MCF 10A (cell line): ENCODE data around the gene PACRG. TPM values are rescaled to one million over a fixed set of nuclear protein-coding genes. Genes with fewer than 3 reads are reported as not detected.

Experiments used
- BruUV-seq: library from RNA; stranded (reverse); fragments of 400-500 nt; replicated peaks from 2 replicates; lab custom pipeline; 2021; lab: Mats Ljungman, UMichigan
- CTCF ChIA-PET: fragments of 300-600 bp; sonication (Branson Sonifier 250); formaldehyde crosslinking; extraction: SDS; loops from one replicate; lab custom pipeline; 2021; ENCODE audit warnings: antibody characterized with exemption, inconsistent platforms; lab: Yijun Ruan, JAX
- POLR2A ChIA-PET: fragments of 300-600, 350-650 bp; sonication (Branson Sonifier 250); formaldehyde crosslinking; extraction: SDS; loops from one replicate; lab custom pipeline; 2020; ENCODE audit warnings: antibody characterized with exemption, inconsistent platforms; lab: Yijun Ruan, JAX
- DNase-seq: peaks from one replicate; pipeline ENCODE4 v3.0.0-alpha.2; 2018; ENCODE audit not compliant: unreplicated experiment
- H3K27ac Mint-ChIP-seq: one replicate; pipeline ENCODE4 v1.8.0; 2022; ENCODE audit warnings: mild to moderate bottlenecking, low read depth, mixed read lengths; ENCODE audit not compliant: unreplicated experiment
- H3K27me3 Mint-ChIP-seq: one replicate; pipeline ENCODE4 v1.8.0; 2022; ENCODE audit warnings: mixed read lengths; ENCODE audit not compliant: insufficient read depth, unreplicated experiment
- H3K36me3 Mint-ChIP-seq: one replicate; pipeline ENCODE4 v1.8.0; 2022; ENCODE audit warnings: mild to moderate bottlenecking, moderate library complexity, mixed read lengths; ENCODE audit not compliant: insufficient read depth, unreplicated experiment
- H3K4me1 Mint-ChIP-seq: one replicate; pipeline ENCODE4 v1.8.0; 2022; ENCODE audit warnings: mixed read lengths; ENCODE audit not compliant: insufficient read depth, unreplicated experiment
- H3K4me3 Mint-ChIP-seq: one replicate; pipeline ENCODE4 v1.8.0; 2022; ENCODE audit warnings: mild to moderate bottlenecking, moderate library complexity, mixed read lengths; ENCODE audit not compliant: unreplicated experiment
- H3K9me3 Mint-ChIP-seq: one replicate; pipeline ENCODE4 v1.8.0; 2022; ENCODE audit warnings: mixed read lengths; ENCODE audit not compliant: unreplicated experiment
- CTCF ChIP-seq: fragments of 200-600 bp; IDR thresholded peaks from one replicate; pipeline ENCODE4 v1.8.0; 2022; ENCODE audit warnings: antibody characterized with exemption, mild to moderate bottlenecking; ENCODE audit not compliant: unreplicated experiment
- intact Hi-C: fragments of 100-400 bp; cut with micrococcal nuclease; formaldehyde crosslinking; loops from 2 replicates; pipeline ENCODE4 v1.14.1; 2022
- total RNA-seq: library from RNA; stranded (reverse); gene quantifications from 2 replicates; pipeline ENCODE4 v1.2.3, GENCODE V29; 2022

Gene PACRG
- total RNA-seq, 1 experiment from 2014 or later, result not detected

GRCh38 chr6:162998777-162999176 lies 271.0 kb downstream of the PACRG start:
- no peak for TF ChIP-seq CTCF
- BruUV-seq, result no TSS peak
- H3K27me3 Mint-ChIP-seq, result no peaks in the 10 kb centered on the region
- no peak overlapping the region for H3K27ac Mint-ChIP-seq
- CTCF ChIA-PET, result no interaction called here
- POLR2A ChIA-PET, result no interaction called here
- H3K9me3 Mint-ChIP-seq, result no peaks in the 10 kb centered on the region
- no peak overlapping the region for H3K4me3 Mint-ChIP-seq
- DNase-seq, result no peak
- H3K36me3 Mint-ChIP-seq, result no peaks in the 10 kb centered on the region
- intact Hi-C loops, result no loop called here
- H3K4me1 Mint-ChIP-seq, result peaks cover 19% of the 10 kb centered on the region

GRCh38 chr6:162999575-163000285 lies 272.0 kb downstream of the PACRG start:
- DNase-seq, result peak; percentile 70
- Mint-ChIP-seq H3K27me3 (no peaks in the 10 kb centered on the region), H3K4me1 (peaks cover 19% of the 10 kb centered on the region), H3K36me3 (no peaks in the 10 kb centered on the region), H3K27ac (peak overlapping the region; percentile 69), H3K4me3 (no peak overlapping the region), H3K9me3 (no peaks in the 10 kb centered on the region)
- intact Hi-C loops, result no loop called here
- TF ChIP-seq CTCF, result no peak
- POLR2A ChIA-PET, result no interaction called here
- CTCF ChIA-PET, result no interaction called here
- BruUV-seq, result no TSS peak

GRCh38 chr6:163001330-163001729 lies 273.6 kb downstream of the PACRG start:
- no peak overlapping the region for H3K4me3 Mint-ChIP-seq
- no peak for TF ChIP-seq CTCF

GRCh38 chr6:163008186-163008585 lies 280.4 kb downstream of the PACRG start:
- TF ChIP-seq CTCF, result no peak
- H3K36me3 Mint-ChIP-seq, result no peaks in the 10 kb centered on the region
- no TSS peak for BruUV-seq
- H3K4me1 Mint-ChIP-seq, result no peaks in the 10 kb centered on the region
- no peak overlapping the region for H3K27ac Mint-ChIP-seq
- no peak overlapping the region for H3K4me3 Mint-ChIP-seq
- ChIA-PET CTCF (interaction anchor here (0.5 to 0.8 kb wide), 3 partner anchors 49 to 1615 kb away, joined by 3 to 4 read pairs (median 3); no protein-coding TSS in a partner anchor), POLR2A (interaction anchor here (0.7 kb wide), 1 partner anchor 43 kb away, joined by 3 read pairs; no protein-coding TSS in a partner anchor)
- intact Hi-C loops, result no loop called here
- no peaks in the 10 kb centered on the region for H3K9me3 Mint-ChIP-seq
- no peak for DNase-seq
- no peaks in the 10 kb centered on the region for H3K27me3 Mint-ChIP-seq

More at GRCh38 chr6:163001330-163001729, 273.6 kb downstream of the PACRG start:
- Mint-ChIP-seq H3K9me3 (no peaks in the 10 kb centered on the region), H3K4me1 (peaks cover 19% of the 10 kb centered on the region), H3K36me3 (no peaks in the 10 kb centered on the region), H3K27me3 (no peaks in the 10 kb centered on the region), H3K27ac (peak overlapping the region; percentile 69)
- no TSS peak for BruUV-seq
- peak; percentile 43 for DNase-seq
- POLR2A ChIA-PET, result interaction anchor here (1.0 kb wide), 1 partner anchor 13 kb away, joined by 3 read pairs; no protein-coding TSS in a partner anchor
- intact Hi-C loops, result no loop called here
- CTCF ChIA-PET, result interaction anchor here (0.6 to 0.9 kb wide), 2 partner anchors 94 to 1168 kb away, joined by 3 read pairs; no protein-coding TSS in a partner anchor
